ENCODE results near the gene WDR91. TPM values are rescaled to one million over a fixed set of nuclear protein-coding genes. Genes with fewer than 3 reads are reported as not detected.

The WDR91 gene
- total and polyA plus RNA-seq, 8 donors: 17.8 to 47.9 (median 26.5) TPM

GRCh38 chr7:135159359-135160085, 51.8 kb downstream of the WDR91 start:
- Histone ChIP-seq H3K4me1 (peaks cover 0 to 24% (median 6%) of the 10 kb centered on the region in 3 donors), H3K27ac (peak overlapping the region in 2 of 4 donors; percentile 57 to 66), H3K4me3 (no peak overlapping the region), H3K36me3 (no peaks in the 10 kb centered on the region), H3K27me3 (no peaks in the 10 kb centered on the region), H3K9me3 (no peaks in the 10 kb centered on the region)
- no peak for ATAC-seq
- WGBS, 2 donors: 94 to 95% methylated on average over 2 of the region's 2 CpGs
- no peak for DNase-seq
- no peak for TF ChIP-seq CTCF (IDR thresholded peaks at IDR 0.05)
- FAIRE-seq: no peak
- intact Hi-C loops (cut with DNase I): loop anchor here in 2 of 3 donors (10.0 kb wide), 2 partner anchors 165 to 175 kb away; partner anchors contain the start of gene AGBL3 (in 1 of the 2)

GRCh38 chr7:135158874-135159273, 52.5 kb downstream of the WDR91 start:
- no peaks in the 10 kb centered on the region for H3K27me3 ChIP-seq
- no peaks in the 10 kb centered on the region for H3K9me3 ChIP-seq
- DNase-seq (no peak), FAIRE-seq (no peak), ATAC-seq (no peak)
- no peak overlapping the region for H3K27ac ChIP-seq
- peaks cover 0 to 24% (median 6%) of the 10 kb centered on the region in 3 donors for H3K4me1 ChIP-seq
- no peak overlapping the region for H3K4me3 ChIP-seq
- intact Hi-C loops (cut with DNase I): no loop called here
- TF ChIP-seq CTCF (IDR thresholded peaks at IDR 0.05): no peak
- H3K36me3 ChIP-seq: no peaks in the 10 kb centered on the region
- WGBS, 2 donors: 87 to 88% methylated on average over 6 of the region's 6 CpGs

GRCh38 chr7:135158141-135158655, 53.1 kb downstream of the WDR91 start:
- no peak for ATAC-seq
- Histone ChIP-seq H3K27ac (no peak overlapping the region), H3K4me1 (peaks cover 0 to 24% (median 6%) of the 10 kb centered on the region in 3 donors), H3K36me3 (no peaks in the 10 kb centered on the region), H3K27me3 (no peaks in the 10 kb centered on the region), H3K9me3 (no peaks in the 10 kb centered on the region), H3K4me3 (no peak overlapping the region)
- intact Hi-C loops (cut with DNase I): no loop called here
- TF ChIP-seq CTCF (IDR thresholded peaks at IDR 0.05): no peak
- WGBS, 2 donors: 100% methylated on average over 1 of the region's 1 CpG
- FAIRE-seq: no peak
- no peak for DNase-seq

- no peaks in the 10 kb centered on the region for H3K9me3 ChIP-seq
- FAIRE-seq: no peak
- 73 to 91% methylated on average over 1 of the region's 1 CpG for WGBS, 2 donors
- H3K4me1 ChIP-seq: peaks cover 0 to 19% (median 6%) of the 10 kb centered on the region in 3 donors
- H3K27me3 ChIP-seq: no peaks in the 10 kb centered on the region
- no peak overlapping the region for H3K27ac ChIP-seq
- H3K4me3 ChIP-seq: no peak overlapping the region
- intact Hi-C loops (cut with DNase I): no loop called here
- no peaks in the 10 kb centered on the region for H3K36me3 ChIP-seq
- TF ChIP-seq CTCF (IDR thresholded peaks at IDR 0.05): no peak
- no peak for DNase-seq
- ATAC-seq: no peak
Observed at GRCh38 chr7:135156290-135156689, 55.0 kb downstream of the WDR91 start.

- DNase-seq (no peak), ATAC-seq (no peak), FAIRE-seq (no peak)
- Histone ChIP-seq H3K9me3 (no peaks in the 10 kb centered on the region), H3K4me1 (peaks cover 0 to 8% (median 7%) of the 10 kb centered on the region in 3 donors), H3K27ac (no peak overlapping the region), H3K36me3 (no peaks in the 10 kb centered on the region), H3K27me3 (no peaks in the 10 kb centered on the region), H3K4me3 (no peak overlapping the region)
- WGBS, 2 donors: 79 to 83% methylated on average over 1 of the region's 1 CpG
- intact Hi-C loops (cut with DNase I): no loop called here
- no peak for TF ChIP-seq CTCF (IDR thresholded peaks at IDR 0.05)
Observed at GRCh38 chr7:135154734-135155133, 56.6 kb downstream of the WDR91 start.

Measured in pancreas (tissue), 10 donors.